Parietal lobe (tissue), 2 donors: ENCODE results near the gene VPS36. TPM values are rescaled to one million over a fixed set of nuclear protein-coding genes. Genes with fewer than 3 reads are reported as not detected.

Source experiments
- small RNA-seq: library from RNA; depleted of rRNA; stranded (forward); fragments of <200 nt; gene quantifications from one replicate; pipeline ENCODE3, GENCODE V24; 2014; ENCODE audit warnings: low replicate concordance
- total RNA-seq: library from RNA; depleted of rRNA; stranded (reverse); fragments of >200 nt; gene quantifications from one replicate; pipeline ENCODE4 v1.2.3, GENCODE V29; 2014

The VPS36 gene, protein sequence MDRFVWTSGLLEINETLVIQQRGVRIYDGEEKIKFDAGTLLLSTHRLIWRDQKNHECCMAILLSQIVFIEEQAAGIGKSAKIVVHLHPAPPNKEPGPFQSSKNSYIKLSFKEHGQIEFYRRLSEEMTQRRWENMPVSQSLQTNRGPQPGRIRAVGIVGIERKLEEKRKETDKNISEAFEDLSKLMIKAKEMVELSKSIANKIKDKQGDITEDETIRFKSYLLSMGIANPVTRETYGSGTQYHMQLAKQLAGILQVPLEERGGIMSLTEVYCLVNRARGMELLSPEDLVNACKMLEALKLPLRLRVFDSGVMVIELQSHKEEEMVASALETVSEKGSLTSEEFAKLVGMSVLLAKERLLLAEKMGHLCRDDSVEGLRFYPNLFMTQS
- total RNA-seq = 110 TPM

GRCh38 chr13:52450012-52450792 is at the start of gene VPS36:
TSS of gene VPS36 (minus strand) at chr13:52450634. CDS start at chr13:52450594, 40 bp downstream.

DNA sequence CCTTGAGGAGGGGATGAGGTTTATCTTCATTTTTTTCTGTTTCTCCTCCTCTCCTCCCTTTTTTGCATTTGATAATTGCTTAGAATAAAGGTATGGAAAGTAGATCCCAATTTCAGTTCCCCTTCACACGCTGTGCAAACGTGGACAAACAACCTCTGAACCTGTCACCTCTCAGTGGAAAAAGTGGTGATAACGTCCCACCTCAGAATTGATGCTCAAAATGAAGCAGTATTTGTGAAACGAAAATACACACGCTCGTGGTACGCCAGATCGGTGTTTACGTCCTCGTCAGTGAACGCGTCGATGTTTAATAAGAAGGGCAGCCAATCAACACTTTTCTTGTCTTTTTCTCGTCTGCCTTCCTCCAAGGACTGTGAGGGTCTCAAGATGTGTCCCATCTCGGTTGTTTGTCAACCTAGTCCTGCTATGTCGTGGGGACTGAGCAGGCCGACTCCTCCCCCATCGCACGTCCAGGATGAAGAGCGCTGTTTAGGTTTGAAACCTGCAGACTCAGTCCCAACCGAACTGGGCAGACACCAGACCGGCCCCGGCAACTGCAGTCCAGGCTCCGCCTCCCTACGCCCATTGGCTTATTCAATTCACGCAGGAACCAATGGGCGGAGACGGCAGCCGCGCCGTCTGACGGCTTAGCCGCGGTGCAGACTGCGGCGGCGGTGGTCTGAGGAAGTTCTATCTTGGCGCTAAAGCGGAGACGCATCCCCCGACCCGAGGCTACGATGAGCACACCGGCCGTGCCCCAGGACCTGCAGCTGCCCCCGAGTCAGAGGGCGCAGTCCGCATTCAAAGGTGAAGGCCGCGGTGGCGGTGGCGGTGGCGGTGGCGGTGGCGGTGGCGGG is 4.6 kb upstream of the VPS36 start, which contains the start of gene CKAP2:
CKAP2 (plus strand) TSS at position 659 of the 857 bp plus-strand sequence; CDS start at position 738, 79 bp downstream.

GRCh38 chr13:52405767-52406494 is 44.5 kb downstream of the VPS36 start, which contains the start of gene THSD1:
TSS of gene THSD1 (minus strand) at chr13:52406172. CDS start at chr13:52402600, 3,572 bp downstream.

Small RNA genes lying within 50 kb of the gene (small RNA-seq; reads per million reads assigned to genes)
- gene RNY4P24 = not detected

Other genes starting within 250 kb of the VPS36 start
- 11.9 TPM for gene THSD1, start 44.5 kb downstream of the VPS36 start, total RNA-seq
- gene CKAP2, start 4.8 kb upstream of the VPS36 start, total RNA-seq = 26.9 TPM
- gene HNRNPA1L2, start 191.8 kb upstream of the VPS36 start, total RNA-seq = 8.8 TPM
- 98.0 TPM for gene SUGT1, start 202.2 kb upstream of the VPS36 start, total RNA-seq